Upper lobe of right lung (tissue), 1 donor: ENCODE results near the gene FKBP7. TPM values are rescaled to one million over a fixed set of nuclear protein-coding genes. Genes with fewer than 3 reads are reported as not detected.
"Not testable (repeated sequence)": the region's sequence is repeated elsewhere in the genome, so short reads cannot be mapped to it uniquely, and the experiment has no call there.

ENCODE experiments used
- ATAC-seq: fragments of 200-7000 bp; cut with Tn5 transposase; one replicate; pipeline ENCODE4 v1.9.1; 2020; ENCODE audit warnings: mild to moderate bottlenecking, moderate library complexity
- DNase-seq: peaks from one replicate; pipeline ENCODE4 v3.0.0-alpha.2; 2020
- H3K27ac ChIP-seq: fragments of 200-600 bp; one replicate; pipeline ENCODE4 v1.8.0; 2022
- H3K27me3 ChIP-seq: fragments of 200-600 bp; one replicate; pipeline ENCODE4 v1.8.0; 2022; ENCODE audit warnings: mild to moderate bottlenecking
- H3K36me3 ChIP-seq: fragments of 200-600 bp; one replicate; pipeline ENCODE4 v1.8.0; 2022
- H3K4me1 ChIP-seq: fragments of 200-600 bp; one replicate; pipeline ENCODE4 v1.8.0; 2022
- H3K4me3 ChIP-seq: fragments of 200-600 bp; one replicate; pipeline ENCODE4 v1.8.0; 2022; ENCODE audit warnings: mild to moderate bottlenecking
- H3K9me3 ChIP-seq: fragments of 200-600 bp; one replicate; pipeline ENCODE4 v1.8.0; 2022
- CTCF ChIP-seq: fragments of 200-600 bp; IDR thresholded peaks from one replicate; pipeline ENCODE4 v1.8.0; 2022; ENCODE audit warnings: antibody characterized with exemption
- intact Hi-C: fragments of 100-400 bp; cut with DNase I; formaldehyde crosslinking; loops from one replicate; pipeline ENCODE4 v1.11.0; 2022
- total RNA-seq: library from RNA; stranded (reverse); fragmentation: NEBNext Ultra II Directional; extraction: Animal tissue kit (Norgen Biotek cat#: 25700); gene quantifications from one replicate; pipeline ENCODE4 v1.2.1, GENCODE V29; 2021
- donor health status: DM: no; HTN: yes; CAD: no; lungs with severe emphysema.

The FKBP7 gene
- total RNA-seq, 1 donor from 2014 or later = 7.3 TPM

DNA sequence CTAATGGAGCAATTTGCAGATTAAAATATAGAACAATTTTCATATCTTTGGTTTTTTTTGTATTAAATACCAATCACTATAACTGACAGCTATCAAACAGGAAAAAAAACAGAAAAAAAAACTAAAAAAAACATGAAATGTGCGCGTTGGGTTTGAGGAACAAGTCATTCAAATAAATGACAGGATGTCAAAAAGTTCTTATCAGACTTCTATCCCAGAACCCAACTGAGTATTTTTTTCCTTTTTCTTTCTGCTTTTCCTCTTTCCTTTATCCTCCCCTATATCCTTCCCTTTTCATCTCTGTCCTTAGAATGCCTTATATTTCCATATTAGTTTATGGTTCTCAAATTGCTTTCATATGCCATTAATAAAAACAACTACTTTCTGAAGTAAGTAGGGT, 41.7 kb downstream of the FKBP7 start:
- no peak for ATAC-seq
- H3K27me3 ChIP-seq = no peaks in the 10 kb centered on the region
- H3K27ac ChIP-seq = no peak overlapping the region
- no peak overlapping the region for H3K4me3 ChIP-seq
- H3K36me3 ChIP-seq = peaks cover 98% of the 10 kb centered on the region
- no peaks in the 10 kb centered on the region for H3K9me3 ChIP-seq
- TF ChIP-seq CTCF = no peak
- H3K4me1 ChIP-seq = no peaks in the 10 kb centered on the region
- intact Hi-C loops = no loop called here
- DNase-seq = no peak

DNA sequence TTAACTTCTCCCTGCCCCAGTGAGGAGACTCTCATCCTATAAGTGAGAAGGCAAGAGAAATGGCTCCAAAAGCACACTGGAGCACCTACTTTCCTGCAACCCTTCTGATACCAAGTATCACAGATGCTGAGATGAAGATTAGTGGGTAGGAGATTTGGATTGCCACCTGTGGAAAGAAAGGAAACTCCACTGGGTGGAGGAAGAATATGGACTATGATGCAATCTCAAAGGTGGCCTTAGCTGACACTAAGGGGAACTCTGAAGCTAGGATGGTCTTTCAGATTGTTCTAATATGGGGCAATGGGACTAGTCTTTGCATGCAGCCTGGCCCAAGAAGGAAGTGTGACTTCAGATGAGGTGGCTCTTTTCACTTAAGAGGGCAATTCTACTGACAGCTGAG, 49.1 kb downstream of the FKBP7 start:
- Histone ChIP-seq H3K4me3 (no peak overlapping the region), H3K9me3 (no peaks in the 10 kb centered on the region), H3K4me1 (no peaks in the 10 kb centered on the region), H3K27me3 (no peaks in the 10 kb centered on the region), H3K27ac (no peak overlapping the region), H3K36me3 (peaks cover 73% of the 10 kb centered on the region)
- DNase-seq (no peak), ATAC-seq (no peak)
- intact Hi-C loops = no loop called here
- no peak for TF ChIP-seq CTCF

DNA sequence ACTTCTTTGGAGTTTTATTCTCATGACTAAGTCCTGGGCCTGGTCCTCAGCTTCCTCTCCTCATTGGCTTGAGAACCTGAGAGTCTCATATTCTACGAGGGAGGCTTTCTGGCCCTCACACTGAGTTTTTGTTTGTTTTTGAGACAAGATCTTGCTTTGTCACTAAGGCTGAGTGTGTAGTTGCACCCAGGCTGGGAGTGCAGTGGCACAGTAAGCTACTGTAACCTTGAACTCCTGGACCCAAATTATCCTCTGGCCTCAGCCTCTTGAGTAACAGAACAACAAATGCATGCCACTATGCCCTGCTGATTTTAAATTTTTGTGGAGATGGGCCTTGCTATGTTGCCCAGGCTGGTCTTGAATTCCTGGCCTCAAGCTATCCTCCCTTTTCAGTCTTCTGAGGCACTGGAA, 50.0 kb downstream of the FKBP7 start:
- intact Hi-C loops = no loop called here
- TF ChIP-seq CTCF = no peak
- no peak overlapping the region for H3K4me3 ChIP-seq
- H3K27me3 ChIP-seq = no peaks in the 10 kb centered on the region
- H3K9me3 ChIP-seq = no peaks in the 10 kb centered on the region
- no peaks in the 10 kb centered on the region for H3K4me1 ChIP-seq
- peaks cover 63% of the 10 kb centered on the region for H3K36me3 ChIP-seq
- H3K27ac ChIP-seq = no peak overlapping the region
- ATAC-seq (no peak), DNase-seq (no peak)

- H3K36me3 ChIP-seq = peaks cover 54% of the 10 kb centered on the region
Observed at GRCh38 chr2:178427458-178427857, 50.9 kb downstream of the FKBP7 start.

GRCh38 chr2:178426388-178426787, 52.0 kb downstream of the FKBP7 start:
- intact Hi-C loops = no loop called here
- Histone ChIP-seq H3K27ac (no peak overlapping the region), H3K4me1 (no peaks in the 10 kb centered on the region), H3K27me3 (no peaks in the 10 kb centered on the region), H3K4me3 (no peak overlapping the region), H3K36me3 (peaks cover 43% of the 10 kb centered on the region), H3K9me3 (no peaks in the 10 kb centered on the region)
- DNase-seq (no peak), ATAC-seq (no peak)
- no peak for TF ChIP-seq CTCF

More at GRCh38 chr2:178427458-178427857, 50.9 kb downstream of the FKBP7 start:
- ATAC-seq (no peak), DNase-seq (no peak)
- intact Hi-C loops = no loop called here
- TF ChIP-seq CTCF = no peak
- H3K4me3 ChIP-seq = no peak overlapping the region
- no peaks in the 10 kb centered on the region for H3K4me1 ChIP-seq
- no peaks in the 10 kb centered on the region for H3K27me3 ChIP-seq
- H3K9me3 ChIP-seq = no peaks in the 10 kb centered on the region
- no peak overlapping the region for H3K27ac ChIP-seq

DNA sequence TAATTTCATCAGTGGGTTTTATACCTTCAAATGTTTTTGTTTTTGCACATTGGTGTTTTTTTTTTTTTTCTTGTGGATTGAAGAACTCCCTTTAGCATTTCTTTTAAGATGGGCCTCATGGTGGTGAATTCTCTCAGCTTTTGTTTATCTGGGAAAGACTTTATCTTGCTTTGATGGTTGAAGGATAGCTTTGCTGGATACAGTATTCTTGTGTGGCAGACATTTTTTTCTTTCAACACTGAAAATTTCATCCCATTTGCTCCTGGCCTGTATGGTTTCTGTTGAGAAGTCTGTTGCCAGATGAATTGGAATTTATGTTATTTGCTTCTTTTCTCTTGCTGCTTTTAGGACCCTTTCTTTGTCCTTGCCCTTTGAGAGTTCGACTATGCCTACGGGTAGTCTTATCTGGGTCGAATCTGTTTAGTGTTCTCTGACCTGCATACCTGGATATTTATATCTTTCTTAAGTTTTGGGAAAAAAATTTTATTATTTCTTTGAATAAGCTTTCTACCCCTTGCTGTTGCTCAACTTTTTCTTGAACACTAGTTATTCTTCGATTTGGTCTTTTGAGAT, 53.1 kb downstream of the FKBP7 start:
- H3K27me3 ChIP-seq = no peaks in the 10 kb centered on the region
- no peak for TF ChIP-seq CTCF
- H3K36me3 ChIP-seq = peaks cover 33% of the 10 kb centered on the region
- no peaks in the 10 kb centered on the region for H3K9me3 ChIP-seq
- no peaks in the 10 kb centered on the region for H3K4me1 ChIP-seq
- H3K27ac ChIP-seq = no peak overlapping the region
- intact Hi-C loops = no loop called here
- ATAC-seq = no peak
- no peak overlapping the region for H3K4me3 ChIP-seq
- no peak for DNase-seq

- H3K4me1 ChIP-seq, ATAC-seq, H3K27ac ChIP-seq, H3K27me3 ChIP-seq, H3K9me3 ChIP-seq, intact Hi-C loops, DNase-seq, H3K4me3 ChIP-seq: not testable (repeated sequence)
- H3K36me3 ChIP-seq = peaks cover 22% of the 10 kb centered on the region
Observed at GRCh38 chr2:178423746-178424145, 54.7 kb downstream of the FKBP7 start.
